Heart left ventricle (tissue), 13 donors: Measurements from ENCODE around the gene DDX10.

ENCODE experiments used
- CTCF ChIP-seq, 12 donors: fragments of 200-600 bp; sonication (generic) in 4 of 12; IDR thresholded peaks; one replicate each; pipeline versions ENCODE4 v1.5.0 to v1.8.0; 2018 to 2022; ENCODE audit warnings: antibody characterized with exemption in 12 of 12, mild to moderate bottlenecking in 5 of 12
- POLR2A ChIP-seq, 2 donors: fragments of 450-650 bp; IDR thresholded peaks; one replicate each; pipeline ENCODE4 v1.6.1; 2017; ENCODE audit warnings: antibody characterized with exemption in 2 of 2, mild to moderate bottlenecking in 2 of 2, moderate library complexity in 2 of 2
- donor health status: ischemic (EF 13 %, LVEDD 7.1; RV severe dilation, severe dysfunction).
- donor health status: DM: no; HTN: yes; CAD: no.
- donor health status: DM: no; HTN: no; CAD: no.
- donor health status: ischemic (EF 25% LVEDD 6.9; RV normal size, moderate dysfunction).
- donor health status: ischemic (EF 25% LVEDD 5.7; RV mildly dilated, moderate dysfunction).
- donor health status: ischemic (EF 35%, LVEDD 5.7; RV mildly dilated, moderate dysfunction).
- donor health status: nonischemic (EF 11% LVEDD 7.7; RV severe dilation, severe dysfunction).
- donor health status: DM: yes; HTN: yes; CAD: no.
- donor health status: PGD.
- donor health status: ischemic (EF 29% LVEDD 5.4; RV normal size, mild dysfunction).
- donor health status: nonischemic (EF 23%, LVEDD 6.1; RV moderate dilation, normal function).

GRCh38 chr11:108752297-108752751, 87.5 kb downstream of the DDX10 start:
- TF ChIP-seq CTCF (IDR thresholded peaks at IDR 0.05), result no peak
- TF ChIP-seq POLR2A (IDR thresholded peaks at IDR 0.05), result no peak
